ENCODE data around the gene CADM1.

DNA sequence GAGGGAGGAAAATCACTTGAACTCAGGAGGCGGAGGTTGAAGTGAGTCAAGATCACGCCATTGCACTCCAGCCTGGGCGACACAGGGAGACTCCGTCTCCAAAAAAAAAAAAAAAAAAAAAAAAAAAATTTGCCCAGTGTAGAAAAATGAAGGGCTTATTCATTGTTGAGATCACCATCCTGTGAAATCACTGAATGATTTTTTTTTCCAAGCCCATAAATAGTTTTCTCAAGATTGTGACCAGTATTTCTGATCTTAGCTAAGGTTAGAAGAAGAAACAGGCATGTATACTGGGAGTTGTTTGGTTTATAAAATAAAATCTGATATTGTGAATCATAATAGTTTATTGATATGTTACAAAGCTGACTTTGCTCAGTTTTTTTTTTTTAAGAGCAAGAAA is 269.4 kb downstream of the CADM1 start:
- TF ChIP-seq, protein P1, sequence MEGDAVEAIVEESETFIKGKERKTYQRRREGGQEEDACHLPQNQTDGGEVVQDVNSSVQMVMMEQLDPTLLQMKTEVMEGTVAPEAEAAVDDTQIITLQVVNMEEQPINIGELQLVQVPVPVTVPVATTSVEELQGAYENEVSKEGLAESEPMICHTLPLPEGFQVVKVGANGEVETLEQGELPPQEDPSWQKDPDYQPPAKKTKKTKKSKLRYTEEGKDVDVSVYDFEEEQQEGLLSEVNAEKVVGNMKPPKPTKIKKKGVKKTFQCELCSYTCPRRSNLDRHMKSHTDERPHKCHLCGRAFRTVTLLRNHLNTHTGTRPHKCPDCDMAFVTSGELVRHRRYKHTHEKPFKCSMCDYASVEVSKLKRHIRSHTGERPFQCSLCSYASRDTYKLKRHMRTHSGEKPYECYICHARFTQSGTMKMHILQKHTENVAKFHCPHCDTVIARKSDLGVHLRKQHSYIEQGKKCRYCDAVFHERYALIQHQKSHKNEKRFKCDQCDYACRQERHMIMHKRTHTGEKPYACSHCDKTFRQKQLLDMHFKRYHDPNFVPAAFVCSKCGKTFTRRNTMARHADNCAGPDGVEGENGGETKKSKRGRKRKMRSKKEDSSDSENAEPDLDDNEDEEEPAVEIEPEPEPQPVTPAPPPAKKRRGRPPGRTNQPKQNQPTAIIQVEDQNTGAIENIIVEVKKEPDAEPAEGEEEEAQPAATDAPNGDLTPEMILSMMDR (IDR thresholded peaks at IDR 0.05; ENCODE audit: extremely low read depth in 1 of 2, insufficient read depth in 1 of 2, low read depth in 1 of 2, low read length in 2 of 2) = no peak
- TF ChIP-seq EZH2 (IDR thresholded peaks at IDR 0.05; ENCODE audit: borderline replicate concordance, low read depth, low read length, severe bottlenecking) (no peak), POLR2AphosphoS5 (IDR thresholded peaks at IDR 0.05; ENCODE audit: insufficient read depth, low read depth, low read length) (no peak)
